Medulla oblongata (tissue), 1 donor: ENCODE results near the gene MFN2.
A peak's percentile ranks its signal among the peaks of the same experiment; 100 is the strongest.

Experiments
- DNase-seq: peaks from one replicate; pipeline ENCODE4 v3.0.0-alpha.2; 2015; ENCODE audit errors: extremely low spot score

Gene MFN2

GRCh38 chr1:11960276-11960675 is 20.0 kb upstream of the MFN2 start:
- no peak for DNase-seq

DNA sequence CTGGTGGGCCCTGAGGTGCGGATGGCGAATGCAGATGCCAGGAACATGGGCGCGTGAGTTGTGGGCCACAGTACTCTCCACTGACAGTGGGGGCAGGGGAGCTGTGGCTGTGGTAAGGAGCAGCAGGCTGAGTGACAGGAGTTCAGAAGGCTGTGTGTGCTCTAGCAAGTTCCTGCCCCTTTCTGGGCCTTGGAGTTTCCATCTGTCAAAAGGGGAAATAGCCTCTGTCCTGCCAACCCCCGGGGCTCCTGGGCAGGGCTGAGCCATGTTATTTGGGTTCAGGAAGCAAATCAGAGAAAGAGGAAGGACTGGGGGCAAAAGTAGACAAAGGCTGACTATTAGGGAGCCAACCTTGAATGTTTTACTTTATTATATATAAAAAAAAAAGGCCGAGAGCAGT is 19.5 kb upstream of the MFN2 start:
- peak; percentile 34 for DNase-seq

DNA sequence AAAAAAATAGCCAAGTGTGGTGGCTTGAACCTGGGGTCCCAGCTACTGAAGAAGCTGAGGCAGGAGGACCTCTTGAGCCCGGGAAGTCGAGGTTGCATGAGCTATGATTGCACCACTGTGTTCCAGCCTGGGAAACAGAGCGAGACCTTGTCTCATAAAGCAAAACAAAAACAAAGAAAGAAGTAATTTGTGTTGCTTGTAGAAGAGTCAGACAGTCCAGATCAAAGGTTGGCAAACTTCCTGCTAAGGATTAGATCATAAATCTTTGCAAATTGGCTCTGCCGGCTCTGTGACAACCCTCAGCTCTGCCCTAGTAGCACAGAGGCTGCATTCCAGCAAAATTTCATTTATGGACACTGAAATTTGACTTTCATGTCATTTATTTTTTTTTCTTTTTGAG is 19.0 kb upstream of the MFN2 start:
- DNase-seq, result peak; percentile 54

GRCh38 chr1:11963622-11964021 is 16.6 kb upstream of the MFN2 start:
- no peak for DNase-seq

DNA sequence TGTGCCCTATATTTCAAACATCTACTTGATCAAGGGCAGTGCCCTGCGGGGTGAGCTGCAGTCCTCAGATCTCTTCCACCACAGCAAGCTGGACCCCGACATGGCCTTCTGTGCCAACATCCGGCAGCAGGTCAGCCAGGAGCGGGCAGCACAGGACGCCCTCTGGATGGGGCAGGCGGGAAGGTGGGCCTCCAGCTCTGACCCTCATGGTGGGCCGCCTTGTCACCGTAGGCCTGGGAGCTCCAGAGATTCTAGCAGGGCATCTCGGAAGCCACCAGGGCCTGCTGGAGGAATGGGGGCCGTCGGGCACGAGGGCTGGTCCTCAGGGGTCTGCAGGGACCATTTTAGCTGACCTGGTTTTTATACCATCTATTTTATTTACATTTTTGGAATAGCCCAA is 15.6 kb upstream of the MFN2 start:
- no peak for DNase-seq

DNA sequence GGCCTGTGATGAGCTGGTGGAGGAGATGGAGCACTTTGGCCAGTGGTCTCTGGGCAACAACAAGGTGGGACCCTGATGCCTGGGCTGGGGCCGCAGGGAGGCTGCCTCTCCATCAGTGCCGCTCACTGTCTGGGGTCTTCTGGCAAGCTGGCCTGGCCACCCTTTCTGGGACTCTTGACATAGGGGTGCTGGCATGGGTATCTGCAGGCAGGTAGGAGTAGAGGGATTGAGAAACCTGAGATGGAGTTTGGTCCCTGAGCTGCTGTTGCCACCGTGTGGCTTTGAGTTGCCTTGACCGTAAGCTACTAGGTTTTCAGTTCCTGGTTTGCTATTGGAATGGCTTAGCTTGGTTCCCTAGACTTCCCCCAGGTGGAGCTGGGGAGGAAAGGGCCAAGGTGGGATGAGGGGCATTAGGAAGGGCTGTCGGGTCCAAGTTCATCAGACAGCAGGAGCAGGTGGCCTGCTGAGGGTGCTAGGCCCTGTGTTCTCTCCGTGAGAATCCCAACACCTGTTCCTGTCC is 13.2 kb upstream of the MFN2 start:
- peak; percentile 19 for DNase-seq

DNA sequence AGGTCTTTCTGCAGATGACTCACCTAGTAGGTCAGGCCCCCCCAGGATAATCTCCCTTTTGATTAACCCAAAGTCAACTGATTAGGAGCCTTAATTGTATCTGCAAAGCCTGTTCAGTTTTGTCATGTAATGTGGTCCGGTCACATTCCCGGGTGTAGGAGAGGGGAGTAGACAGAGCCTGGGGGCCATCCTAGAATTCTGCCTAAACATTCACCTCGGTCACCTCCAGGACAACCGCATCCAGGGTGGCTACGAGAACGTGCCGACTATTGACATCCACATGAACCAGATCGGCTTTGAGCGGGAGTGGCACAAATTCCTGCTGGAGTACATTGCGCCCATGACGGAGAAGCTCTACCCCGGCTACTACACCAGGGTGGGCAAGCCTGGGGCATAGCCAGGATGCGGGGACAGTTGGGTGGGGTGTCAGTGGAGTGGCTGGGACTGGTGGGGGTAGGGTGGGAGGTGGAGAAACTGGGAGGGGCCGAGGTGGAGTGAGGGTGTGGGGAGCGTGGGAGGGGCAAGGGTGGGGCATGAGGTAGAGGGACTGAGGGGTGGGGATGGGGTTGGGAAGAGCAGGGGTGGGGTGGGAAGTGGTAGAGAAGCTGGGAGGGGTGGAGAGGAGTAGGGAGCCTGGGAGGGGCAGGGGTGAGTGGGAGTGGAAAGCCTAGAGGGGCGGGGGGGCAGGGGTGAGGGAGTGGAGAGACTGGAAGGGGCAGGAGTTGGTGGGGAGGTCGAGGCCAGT is 9.6 kb upstream of the MFN2 start:
- no peak for DNase-seq

DNA sequence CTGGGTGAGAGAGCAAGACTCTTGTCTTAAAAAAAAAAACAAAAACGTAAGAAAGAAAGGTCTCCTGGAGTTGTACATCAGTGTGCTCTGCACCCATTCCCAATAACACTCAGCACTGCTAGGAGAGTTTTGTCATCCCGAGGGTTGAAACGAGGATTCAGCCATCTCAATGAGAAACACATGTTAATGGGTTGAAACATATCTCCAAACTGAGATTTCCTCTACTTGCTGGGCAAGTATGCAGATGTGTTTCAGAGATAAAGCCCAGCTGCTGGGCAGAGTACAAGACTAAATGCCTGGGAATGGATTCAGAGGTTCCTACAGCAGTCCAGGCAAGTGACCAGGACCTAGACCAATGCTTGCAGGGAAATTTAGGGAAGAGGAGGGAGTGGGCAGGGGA is 2.6 kb upstream of the MFN2 start:
- no peak for DNase-seq

GRCh38 chr1:11978301-11978700 is 1.9 kb upstream of the MFN2 start:
- no peak for DNase-seq

DNA sequence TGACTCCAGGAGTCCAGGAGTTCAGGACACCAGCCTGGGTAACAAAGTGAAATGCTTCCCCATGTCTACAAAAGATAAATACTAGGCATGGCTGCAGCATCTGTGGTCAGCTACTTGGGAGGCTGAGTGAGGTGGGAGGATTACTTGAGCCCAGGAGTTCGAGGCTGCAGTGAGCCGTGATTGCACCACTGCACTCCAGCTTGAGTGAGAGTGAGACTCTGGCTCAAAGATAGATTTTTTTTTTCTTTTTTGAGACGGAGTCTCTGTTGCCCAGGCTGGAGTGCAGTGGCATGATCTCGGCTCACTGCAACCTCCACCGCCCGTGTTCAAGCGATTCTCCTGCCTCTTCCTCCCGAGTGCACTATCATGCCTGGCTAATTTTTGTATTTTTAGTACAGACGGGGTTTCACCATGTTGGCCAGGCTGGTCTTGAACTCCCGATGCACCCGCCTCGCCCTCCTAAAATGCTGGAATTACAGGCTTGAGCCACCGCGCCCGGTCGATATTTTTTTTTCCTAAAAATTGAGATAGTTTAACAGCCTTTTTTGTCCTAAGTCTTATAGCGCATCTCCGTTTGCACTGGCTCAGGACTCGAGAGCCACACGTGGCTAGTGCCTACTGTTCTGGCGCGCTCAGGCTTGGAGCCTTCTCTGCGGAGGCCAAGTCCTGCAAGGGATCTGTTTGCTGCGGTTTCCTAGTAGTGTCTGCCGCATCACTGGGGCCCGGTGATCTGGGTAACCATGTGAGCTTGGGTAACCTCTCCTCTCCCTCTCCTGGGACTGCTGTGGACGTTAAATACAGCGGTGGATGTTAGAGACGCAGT is 1.0 kb upstream of the MFN2 start:
- DNase-seq, result no peak

DNA sequence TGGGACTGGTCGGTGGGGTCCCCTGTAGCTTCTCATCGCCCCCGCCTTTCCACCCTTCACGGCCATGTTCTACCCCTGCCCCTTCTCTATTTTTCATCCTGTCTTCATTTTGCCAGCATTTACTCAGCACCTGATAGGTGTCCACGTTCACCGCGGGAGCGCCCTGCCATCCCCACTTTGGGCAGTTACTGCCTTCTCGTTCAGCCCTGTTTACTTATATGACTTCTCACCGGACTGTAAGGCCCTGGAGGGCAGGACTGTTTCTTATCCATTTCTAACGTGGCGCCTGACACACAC is 380 bp downstream of the MFN2 start:
- no peak for DNase-seq

DNA sequence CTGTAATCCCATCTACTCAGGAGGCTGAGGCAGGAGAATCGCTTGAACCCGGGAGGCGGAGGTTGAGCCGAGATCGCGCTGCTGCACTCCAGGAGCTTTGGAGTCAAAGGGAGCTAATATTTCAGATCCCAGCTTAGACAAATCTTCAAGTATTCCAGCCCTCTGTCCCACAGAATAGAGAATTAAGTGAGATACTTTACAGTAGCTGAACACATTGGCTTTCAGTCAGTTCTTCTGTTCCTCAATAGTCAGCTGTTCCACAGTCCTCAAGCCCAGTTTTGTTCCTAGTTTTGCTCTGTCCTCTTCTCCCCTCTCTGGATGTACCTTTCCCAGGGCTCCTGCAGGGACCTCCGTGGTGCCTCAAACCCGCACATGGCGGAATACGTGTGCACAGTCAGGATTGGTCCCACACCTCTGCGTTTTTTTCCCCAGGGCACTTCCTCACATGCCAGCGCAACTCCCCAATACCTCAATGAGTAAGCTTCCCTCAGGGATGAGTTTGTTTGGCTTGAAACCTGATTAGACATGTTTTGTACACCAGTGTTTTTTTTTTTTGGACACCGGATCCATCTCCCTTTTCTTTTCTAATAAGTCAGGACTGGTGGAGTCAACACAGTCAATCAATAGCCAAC is 1.2 kb downstream of the MFN2 start:
- DNase-seq, result no peak

DNA sequence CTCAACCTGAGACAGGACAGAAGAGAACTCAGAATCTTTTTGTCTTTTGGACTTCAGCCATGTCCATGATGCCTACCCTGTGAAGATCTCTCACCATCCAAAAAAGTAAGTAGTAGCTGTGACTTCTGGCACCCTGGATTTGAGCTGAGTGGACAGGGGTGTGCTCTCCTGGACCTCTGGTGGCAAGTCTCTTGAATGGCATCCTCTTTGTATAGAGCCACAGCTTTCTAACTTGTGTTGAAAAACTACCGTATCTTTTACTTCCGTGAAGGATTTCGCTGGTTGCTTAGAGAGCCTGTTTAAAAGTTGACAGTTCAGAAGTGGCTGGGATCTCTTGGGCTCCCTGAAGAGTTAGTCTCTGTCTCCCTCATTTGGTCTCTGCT is 1.8 kb downstream of the MFN2 start:
- no peak for DNase-seq

DNA sequence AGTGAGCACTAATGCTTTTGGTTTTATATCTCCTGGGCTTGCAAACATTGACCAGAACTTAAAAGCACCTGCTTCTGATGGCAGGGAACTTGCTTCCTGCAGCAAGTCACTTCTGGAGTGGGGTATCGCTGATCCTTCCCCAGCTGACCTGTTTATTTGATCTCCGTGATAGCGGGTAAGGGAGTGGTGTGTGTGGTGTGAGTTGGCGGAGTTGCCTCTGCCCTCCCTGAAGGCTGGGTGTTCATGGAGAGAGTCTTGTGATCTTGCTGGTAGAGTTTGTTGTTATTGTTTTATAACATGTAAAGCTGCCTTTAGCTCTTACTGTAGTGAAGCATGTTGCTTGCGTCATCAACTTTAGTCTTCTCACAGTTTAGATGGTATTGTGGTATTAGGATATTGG is 3.9 kb downstream of the MFN2 start:
- no peak for DNase-seq

DNA sequence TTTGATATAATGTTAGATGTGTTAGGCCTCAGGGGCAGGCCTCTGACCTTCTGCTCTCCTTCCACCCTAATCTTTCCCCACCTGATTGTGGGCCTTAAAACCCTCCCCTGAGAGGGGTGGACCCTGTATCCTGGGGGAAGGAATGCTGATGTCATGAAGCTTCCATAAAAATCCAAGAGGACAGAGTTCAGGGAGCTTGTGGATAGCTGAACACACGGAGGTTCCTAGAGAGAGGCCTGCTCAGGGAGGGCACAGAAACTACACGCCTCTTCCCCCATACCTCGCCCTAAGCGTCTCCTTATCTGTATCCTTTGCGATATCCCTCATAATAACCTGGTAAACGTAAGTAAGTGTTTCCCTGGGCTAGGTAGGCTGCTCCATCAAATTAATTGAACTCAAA is 4.3 kb downstream of the MFN2 start:
- no peak for DNase-seq

- no peak for DNase-seq
These were observed 4.9 kb downstream of the MFN2 start for GRCh38 chr1:11985171-11985570.

DNA sequence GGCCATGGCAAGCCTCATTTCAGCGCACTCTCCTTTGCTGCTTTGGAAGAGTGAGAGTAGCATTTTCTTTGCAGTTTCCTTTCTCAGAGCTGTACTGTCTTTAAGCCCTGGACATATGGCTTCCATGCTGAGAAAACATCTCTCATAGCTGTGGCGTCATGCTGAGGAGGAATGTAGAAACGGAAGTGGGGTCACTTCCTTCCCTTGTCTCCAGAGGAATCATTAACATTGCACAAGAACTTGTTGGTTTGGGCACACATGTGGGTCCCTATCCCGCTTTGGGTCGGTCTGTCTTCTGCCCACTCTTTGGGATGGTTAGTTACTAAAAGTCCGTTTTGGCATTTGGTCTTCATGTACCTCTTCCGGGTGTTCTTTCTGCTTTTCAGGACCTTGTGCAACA is 5.6 kb downstream of the MFN2 start:
- no peak for DNase-seq

- no peak for DNase-seq
These were observed 9.4 kb downstream of the MFN2 start for GRCh38 chr1:11989669-11990068.

- DNase-seq, result no peak
These were observed 10.2 kb downstream of the MFN2 start for GRCh38 chr1:11990303-11991032.

DNA sequence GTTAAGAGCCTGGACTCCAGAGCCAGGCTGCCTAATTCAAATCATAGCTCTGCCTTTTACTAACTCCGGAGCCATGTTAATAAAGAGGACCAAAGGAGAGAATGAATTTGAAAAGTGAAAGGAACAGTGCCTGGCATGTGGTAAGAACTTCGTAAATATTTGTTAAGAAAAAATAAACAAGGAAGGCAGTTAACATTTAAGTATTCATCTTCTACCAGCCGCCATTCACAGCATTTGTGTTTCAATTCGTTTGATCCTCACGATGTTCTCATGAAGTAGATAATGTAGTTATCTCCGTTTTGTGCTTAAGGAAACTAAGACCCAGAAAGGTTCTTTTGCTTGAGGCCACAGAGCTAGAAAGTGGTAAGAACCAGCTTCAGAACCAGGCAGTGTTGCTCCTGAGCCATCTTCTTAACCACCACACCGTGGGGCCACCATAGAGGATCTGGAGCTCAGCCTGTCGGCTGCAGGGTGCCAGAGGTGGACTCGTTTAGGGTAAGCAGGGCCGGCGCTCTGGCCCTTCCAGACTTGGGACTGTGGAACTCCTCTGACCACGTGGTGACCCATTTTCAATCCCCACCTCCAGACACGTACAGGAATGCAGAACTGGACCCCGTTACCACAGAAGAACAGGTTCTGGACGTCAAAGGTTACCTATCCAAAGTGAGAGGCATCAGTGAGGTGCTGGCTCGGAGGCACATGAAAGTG is 11.9 kb downstream of the MFN2 start:
- DNase-seq, result no peak

DNA sequence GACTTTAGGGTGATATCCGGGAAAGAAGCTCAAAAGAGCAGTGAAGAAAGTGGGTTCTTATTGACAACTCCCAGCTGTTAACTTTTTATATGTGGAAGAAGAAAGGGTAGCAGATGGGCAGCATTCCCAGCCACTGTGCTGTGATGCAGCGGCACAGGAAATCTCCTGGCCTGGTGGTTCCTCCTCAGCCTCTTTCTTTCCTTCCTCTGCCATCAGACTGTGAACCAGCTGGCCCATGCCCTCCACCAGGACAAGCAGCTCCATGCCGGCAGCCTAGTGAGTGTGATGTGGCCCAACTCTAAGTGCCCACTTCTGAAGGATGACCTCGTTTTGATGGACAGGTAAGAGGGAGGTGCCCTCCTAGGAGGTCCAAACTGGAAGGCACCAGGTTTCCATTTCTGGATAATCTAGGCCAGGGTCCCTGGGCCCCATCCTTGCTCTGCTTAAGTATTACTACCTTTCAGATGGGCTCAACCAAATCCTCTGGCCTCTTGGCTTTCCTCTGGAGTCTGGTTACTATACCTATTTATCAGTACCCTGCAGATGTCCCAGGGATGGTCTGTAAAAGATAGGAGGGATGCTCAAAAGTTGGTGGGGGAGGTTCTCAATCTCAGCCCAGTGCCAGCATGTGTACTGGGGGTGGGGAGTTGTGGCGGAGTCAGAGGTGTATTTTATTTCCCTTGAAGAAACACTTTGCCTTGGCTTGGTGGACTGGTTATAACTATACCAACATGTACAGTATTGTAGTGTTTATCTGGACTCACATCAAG is 17.0 kb downstream of the MFN2 start:
- no peak for DNase-seq
